Measurements from ENCODE around the gene SLC25A23. TPM values are rescaled to one million over a fixed set of nuclear protein-coding genes. Genes with fewer than 3 reads are reported as not detected.

Gene SLC25A23
- total and polyA plus RNA-seq, 2 of the 8 experiments (the other 6 are each of a cell fraction or from before 2014, with no cell fraction given): 18.0 to 48.1 TPM

GRCh38 chr19:6406401-6406800, 53.2 kb downstream of the SLC25A23 start (continued):
- TF ChIP-seq, protein P1, sequence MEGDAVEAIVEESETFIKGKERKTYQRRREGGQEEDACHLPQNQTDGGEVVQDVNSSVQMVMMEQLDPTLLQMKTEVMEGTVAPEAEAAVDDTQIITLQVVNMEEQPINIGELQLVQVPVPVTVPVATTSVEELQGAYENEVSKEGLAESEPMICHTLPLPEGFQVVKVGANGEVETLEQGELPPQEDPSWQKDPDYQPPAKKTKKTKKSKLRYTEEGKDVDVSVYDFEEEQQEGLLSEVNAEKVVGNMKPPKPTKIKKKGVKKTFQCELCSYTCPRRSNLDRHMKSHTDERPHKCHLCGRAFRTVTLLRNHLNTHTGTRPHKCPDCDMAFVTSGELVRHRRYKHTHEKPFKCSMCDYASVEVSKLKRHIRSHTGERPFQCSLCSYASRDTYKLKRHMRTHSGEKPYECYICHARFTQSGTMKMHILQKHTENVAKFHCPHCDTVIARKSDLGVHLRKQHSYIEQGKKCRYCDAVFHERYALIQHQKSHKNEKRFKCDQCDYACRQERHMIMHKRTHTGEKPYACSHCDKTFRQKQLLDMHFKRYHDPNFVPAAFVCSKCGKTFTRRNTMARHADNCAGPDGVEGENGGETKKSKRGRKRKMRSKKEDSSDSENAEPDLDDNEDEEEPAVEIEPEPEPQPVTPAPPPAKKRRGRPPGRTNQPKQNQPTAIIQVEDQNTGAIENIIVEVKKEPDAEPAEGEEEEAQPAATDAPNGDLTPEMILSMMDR (IDR thresholded peaks at IDR 0.05; ENCODE audit: control extremely low read depth in 1 of 3, insufficient read depth in 1 of 3, low read depth in 1 of 3, low read length in 3 of 3): no peak
- no peak for TF ChIP-seq SP1 (IDR thresholded peaks at IDR 0.05; ENCODE audit: low read depth, low read length)
- no peak for TF ChIP-seq SP2 (IDR thresholded peaks at IDR 0.05; ENCODE audit: low read length)
- no peak for TF ChIP-seq POLR2A (IDR thresholded peaks at IDR 0.05; ENCODE audit: control extremely low read depth in 1 of 2, low read depth in 2 of 2, low read length in 2 of 2)
- no peak for TF ChIP-seq GTF2F1 (IDR thresholded peaks at IDR 0.05; ENCODE audit: borderline replicate concordance, low read depth, low read length)
- TF ChIP-seq KDM4A (IDR thresholded peaks at IDR 0.05; ENCODE audit: low read depth, low read length, severe bottlenecking): no peak
